HG03159 (cell line): ENCODE data around the gene KANSL3.
"Not testable (repeated sequence)": the region's sequence is repeated elsewhere in the genome, so short reads cannot be mapped to it uniquely, and the experiment has no call there.

Source experiments
- ATAC-seq: cut with Tn5 transposase; IDR thresholded peaks from one replicate; pipeline ENCODE4 v1.9.1; 2021; ENCODE audit warnings: mild to moderate bottlenecking, moderate library complexity; ENCODE audit not compliant: unreplicated experiment

Gene KANSL3

DNA sequence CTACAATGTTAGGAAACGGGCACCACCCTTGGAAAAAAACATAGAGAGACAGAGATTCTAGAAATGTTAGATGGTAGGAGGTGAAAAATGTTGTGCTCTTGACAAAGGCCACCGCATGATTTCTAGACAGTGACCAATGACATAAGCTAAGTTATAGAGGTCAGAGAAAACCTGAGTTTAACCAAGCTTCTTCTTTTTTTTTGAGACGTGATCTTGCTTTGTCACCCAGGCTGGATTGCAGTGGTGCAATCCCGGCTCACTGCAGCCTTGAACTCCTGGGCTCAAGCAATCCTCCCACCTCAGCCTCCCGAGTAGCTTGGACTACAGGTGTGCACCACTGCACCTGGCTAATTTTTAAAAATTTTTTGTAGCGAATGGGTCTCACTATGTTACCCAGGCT, 17.4 kb upstream of the KANSL3 start:
- no peak for ATAC-seq

DNA sequence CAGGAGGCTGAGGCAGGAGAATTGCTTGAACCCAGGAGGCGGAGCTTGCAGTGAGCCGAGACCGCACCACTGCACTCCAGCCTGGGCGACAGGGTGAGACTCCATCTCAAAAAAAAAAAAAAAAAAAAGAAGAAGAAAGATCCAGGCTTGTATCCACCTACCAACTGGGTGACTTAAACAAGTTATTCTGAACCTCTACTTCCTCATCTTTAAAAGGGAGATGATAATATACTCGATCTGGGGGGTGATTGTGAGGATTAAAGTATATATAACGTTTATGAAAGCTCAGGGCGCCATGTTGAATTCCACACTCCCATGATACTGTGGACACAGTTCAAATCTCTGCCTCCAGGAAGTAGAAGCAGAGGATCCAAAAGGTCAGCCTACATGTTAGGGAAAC, 16.7 kb upstream of the KANSL3 start:
- not testable (repeated sequence) for ATAC-seq

DNA sequence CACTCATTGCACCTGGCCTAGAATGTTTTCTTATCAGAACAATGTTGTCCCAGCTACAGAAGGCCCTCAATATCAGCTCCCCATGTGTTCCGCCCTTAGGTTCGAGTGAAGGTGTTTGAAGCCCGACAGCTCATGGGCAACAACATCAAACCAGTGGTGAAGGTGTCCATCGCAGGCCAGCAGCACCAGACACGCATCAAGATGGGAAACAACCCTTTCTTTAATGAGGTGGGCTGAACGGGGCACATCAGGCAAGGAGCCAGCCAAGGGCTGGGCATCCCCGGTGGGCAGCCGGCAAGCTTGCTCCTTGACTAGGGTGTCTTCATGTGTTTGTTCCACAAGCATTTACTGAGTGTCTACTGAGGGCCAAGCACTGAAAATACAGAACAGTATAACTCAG, 13.7 kb upstream of the KANSL3 start:
- no peak for ATAC-seq

DNA sequence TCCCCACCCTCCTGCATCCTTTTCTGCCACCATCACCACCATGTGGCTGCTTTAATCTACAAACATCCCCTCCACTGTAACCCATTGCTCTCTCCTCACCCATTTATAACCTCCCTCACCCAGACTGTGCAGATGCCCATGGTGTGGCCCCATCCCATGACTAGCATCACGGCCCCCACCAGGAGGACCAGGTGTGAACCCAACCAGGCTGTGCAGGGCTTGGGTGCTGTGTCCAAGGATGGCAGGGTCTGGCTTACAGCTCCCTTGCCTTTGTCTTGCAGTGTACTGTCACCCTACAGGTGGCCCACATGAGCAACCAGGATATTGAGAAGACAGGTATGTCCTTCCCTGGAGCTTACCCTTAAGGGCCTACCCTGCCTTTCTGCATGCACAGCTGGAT, 11.2 kb upstream of the KANSL3 start:
- ATAC-seq = no peak

DNA sequence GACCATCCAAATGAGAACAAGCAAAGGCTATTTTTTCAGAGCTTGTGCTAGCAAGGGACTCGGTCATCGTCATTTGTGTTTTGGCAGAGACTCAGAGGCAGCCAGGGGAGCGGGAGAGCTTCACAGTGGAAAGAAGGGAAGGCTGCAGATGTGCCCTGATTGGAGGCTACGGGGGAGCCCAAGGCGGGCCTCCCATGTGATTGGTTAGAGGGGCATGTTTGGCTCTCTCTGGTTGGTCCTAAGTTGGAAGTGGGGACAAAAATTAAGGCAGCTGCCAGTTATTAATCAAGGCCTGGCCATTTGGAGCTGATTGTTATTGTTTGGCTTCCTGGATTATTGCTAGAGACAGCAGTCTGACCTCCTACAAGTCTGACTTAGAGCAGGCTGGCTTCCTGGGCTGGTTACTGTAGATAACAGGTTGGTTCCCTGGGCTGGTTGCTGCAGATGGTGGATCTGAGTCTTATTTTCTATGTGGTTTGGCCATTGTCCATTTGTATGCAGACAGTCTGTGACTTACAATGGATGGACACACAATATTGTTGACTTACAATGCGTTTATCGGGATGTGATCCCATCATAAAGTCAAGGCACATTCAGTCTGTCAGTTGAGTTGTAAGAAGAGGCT, 10.3 kb upstream of the KANSL3 start:
- no peak for ATAC-seq

DNA sequence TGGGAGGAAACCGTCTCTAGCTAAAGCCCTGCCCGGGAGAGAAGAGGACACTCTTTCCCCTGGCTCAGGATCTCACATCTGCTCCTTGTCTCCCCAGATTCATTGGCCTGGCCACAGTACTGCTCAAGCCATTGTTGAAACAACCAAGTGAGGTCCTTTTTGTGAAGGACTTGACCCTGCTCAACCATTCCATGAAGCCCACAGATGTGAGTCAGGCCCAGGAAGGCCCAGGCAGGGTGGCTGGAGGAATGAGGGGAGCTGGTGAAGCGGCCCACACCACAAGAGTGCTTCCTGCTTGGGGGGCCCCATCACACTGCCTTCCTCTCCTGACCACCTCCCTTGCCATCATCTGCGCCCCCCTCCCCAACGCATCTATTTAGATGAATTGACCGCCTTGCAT, 9.6 kb upstream of the KANSL3 start:
- ATAC-seq = no peak

DNA sequence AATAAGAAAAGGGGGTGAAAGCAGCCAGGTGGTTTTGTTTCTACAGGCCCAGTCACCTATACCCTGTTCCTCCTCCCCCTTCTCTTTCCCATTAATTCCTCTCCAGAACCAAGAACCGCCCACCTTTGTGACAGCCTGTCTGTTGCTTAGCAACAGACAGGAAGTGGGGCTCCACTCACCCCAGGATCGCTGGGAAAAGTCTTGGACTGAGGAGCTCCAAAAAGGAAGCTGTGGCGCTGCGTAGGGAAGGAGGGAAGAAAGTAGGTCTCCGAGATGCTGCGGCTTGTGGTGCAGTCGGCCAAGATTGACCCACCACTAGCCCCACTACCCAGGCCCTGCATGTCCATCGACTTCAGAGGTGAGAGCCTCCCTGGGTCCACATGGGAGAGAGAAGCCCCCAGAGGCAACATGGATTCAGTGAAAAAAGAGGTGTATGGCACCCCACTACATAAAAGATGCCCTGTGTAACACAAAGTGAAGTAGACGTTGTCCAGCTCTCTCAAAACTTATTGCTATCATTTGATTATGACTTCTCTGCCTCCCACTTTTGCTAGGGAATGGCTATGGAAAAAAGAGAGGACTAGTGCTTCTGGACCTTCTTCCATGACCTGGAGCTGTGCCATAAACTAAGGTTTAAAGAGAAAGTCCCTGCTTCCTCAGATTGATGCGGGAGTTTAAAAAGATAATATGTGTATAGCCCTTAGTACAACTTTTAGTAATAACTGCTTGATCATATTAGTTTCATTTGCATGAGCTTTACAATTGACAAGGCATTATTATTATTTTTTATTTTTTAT, 4.7 kb upstream of the KANSL3 start, which contains the start of gene FER1L5:
Gene FER1L5, plus strand, starts transcription at position 201 of the 797 bp plus-strand sequence. Its CDS starts 73 bp downstream, at position 274.
- ATAC-seq = no peak

DNA sequence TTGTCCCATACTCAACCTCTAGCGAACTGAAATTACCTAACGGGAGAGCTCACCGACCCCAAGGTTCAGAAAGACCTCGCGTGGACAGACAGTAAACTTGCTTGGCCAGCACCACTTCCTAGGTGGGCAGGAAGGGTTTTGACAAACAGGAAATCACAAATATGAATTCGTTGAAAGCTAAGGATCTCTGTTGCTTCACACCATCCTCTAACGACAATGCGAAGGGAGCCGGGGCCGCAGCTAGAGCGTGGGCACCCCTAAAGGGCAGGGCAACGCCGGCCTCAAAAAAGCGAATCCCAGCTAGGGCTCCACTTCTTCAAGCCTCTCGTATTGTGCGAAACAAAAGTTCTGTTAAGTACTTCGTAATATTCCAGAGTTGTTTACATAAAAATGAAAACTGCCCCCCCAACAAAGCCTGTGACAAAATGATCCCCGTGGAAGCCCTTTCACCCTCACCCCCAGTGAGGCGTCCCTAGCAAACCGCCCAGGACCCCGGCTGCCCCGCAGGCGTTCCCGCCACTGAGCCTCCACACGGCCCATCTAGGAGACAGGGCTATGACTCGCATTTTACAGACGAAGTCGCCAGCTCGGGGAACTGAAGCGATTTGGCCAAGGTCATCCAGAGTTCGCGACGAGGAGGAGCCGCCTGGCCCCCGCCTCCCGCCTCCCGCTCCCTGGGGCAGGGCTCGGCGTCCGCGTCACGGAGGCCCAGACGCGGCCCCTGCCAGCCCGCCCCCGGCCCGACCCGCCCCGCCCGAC, 548 bp downstream of the KANSL3 start:
- peak; percentile 73 for ATAC-seq

DNA sequence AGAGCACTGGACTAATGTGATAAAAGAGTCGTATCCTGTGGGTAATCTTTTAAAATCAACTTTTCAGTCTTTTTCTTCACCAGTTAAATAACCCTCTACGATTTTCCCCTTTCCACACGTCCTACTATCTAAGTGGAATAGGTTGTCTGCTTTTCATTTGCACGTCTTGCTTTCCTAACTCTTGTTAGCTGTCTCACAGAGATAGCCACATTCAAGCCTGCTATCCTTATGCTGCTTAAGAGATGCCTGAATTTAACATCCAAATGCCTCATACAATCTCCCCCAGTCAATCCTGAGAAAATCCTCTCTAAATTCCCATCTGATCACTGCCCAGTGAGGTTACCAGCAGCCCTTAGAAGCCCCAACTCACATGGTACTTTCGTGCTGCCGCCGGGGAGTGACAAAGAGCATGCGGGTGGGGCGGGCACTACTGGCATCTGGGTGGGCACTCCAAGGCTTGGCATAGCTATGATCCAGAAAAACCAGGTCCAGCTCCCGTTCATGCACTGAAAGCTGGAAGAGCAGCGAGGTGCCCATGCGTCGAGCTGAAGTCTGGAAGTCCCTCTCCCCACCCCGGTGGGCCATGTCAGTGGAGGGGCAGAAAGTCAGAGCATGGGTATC, 1.5 kb downstream of the KANSL3 start:
- ATAC-seq = no peak

DNA sequence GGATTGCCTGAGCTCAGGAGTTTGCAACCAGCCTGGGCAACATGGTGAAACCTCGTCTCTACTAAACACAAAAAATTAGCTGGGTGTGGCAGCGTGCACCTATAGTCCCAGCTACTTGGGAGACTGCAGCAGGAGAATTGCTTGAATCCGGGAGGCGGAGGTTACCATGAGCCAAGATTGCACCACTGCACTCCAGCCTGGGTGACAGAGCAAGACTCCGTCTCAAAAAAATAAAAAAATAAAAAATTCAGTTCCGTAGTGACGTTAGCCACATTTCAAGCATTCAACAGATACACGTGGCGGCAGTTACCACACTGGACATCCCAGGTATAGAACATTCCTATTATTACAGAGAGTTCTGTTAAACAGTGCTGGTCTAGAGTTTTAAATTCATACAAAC, 4.5 kb downstream of the KANSL3 start:
- ATAC-seq = no peak

DNA sequence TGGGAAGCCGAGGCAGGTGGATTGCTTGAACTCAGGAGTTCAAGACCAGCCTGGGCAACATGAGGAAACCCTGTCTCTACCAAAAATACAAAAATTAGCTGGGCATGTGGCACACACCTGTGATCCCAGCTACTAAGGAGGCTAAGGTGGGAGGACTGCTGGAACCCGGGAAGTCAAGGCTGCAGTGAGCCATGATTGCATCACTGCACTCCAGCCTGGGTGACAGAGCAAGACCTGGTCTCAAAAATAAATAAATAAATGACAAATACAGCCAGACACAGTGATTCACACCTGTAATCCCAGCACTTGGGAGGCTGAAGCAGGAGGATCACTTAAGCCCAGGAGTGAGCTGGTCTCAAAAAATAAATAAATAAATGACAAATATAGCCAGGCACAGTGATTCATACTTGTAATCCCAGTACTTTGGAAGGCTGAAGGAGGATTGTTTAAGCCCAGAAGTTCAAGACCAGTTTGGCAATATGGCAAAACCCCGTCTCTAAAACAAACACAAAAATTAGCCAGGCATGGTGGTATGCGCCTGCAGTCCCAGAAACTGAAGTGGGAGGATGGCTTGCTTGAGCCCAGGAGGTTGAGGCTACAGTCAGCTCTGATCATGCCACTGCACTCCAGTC, 6.2 kb downstream of the KANSL3 start:
- ATAC-seq = no peak

DNA sequence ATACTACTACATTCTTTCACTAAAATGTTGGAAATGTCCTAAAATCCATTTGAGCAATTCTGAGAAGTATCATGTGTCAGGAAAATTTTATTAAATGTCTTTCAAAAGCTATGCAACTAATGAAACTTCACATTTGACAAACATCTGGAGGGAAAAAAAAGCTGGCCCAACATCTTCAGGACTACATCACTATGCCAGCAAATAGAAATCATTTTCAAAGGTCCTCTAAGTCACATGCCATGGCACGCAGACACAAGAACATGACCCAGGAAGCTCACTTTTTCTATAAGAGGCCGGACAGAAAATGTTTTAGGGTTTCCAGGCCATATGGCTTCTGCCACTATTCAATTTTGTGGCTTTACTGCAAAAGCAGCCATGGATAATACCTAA, 11.6 kb downstream of the KANSL3 start:
- ATAC-seq = no peak

DNA sequence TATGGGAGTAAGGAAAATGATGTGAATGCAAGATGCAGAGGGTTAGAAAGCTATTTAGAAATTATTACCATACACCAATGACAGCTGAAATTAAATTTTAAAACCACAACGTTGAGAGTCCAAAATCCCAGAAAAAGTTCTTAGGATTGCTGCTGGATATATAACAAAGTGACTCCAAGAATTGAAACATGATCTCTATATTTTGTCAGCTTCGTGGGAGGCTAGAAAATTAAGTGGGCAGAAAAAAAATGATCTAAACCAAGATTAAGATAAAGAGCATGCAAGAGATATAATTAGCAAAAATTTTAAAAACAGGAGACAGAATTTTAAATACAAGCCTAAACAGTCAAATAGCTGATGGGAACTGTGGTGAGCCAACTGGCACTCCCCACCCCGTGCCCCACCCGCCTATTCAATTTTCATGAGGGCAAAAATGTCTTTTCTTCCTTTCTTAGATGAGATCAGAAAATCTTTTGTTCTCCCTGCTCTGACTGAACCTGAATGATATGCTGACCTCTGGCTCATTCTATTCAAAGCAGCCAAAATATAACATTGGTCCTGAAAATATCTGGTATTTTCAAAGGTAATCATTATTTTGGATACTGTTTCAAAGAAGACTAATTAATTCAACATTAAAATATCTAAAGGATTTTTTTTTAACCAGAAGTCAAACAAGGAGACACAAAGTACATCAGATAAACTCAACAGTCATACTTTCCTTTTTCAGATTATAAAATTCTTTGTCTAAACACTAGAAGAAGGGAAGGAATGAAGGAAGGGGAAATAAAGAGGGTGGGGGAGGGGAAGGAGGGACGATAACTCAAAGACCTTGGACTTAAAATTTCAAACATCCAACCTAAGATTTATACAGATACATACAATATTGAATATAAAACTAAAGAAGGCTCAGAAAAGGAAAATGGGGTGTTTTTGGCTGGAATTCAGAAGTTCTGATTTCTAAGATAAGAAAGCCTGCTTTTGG, 12.2 kb downstream of the KANSL3 start:
- no peak for ATAC-seq

DNA sequence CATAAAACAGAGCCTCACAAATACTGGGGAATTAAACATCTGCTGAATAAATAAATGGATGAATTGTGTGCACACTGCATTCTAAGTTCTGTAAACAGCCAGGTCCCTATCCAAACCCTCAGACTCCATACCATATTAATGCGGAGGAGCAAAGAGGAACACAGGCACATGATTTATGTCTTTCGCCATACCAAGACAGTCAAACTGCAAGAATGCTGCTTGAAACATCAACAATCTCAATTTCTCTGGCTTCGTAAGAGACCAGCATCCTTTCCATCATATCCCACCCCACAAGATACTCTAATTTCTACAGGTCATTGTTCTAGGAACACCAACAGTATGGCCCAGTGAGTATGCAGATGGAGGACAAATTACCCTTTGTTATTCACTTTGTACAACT, 15.0 kb downstream of the KANSL3 start:
- no peak for ATAC-seq

DNA sequence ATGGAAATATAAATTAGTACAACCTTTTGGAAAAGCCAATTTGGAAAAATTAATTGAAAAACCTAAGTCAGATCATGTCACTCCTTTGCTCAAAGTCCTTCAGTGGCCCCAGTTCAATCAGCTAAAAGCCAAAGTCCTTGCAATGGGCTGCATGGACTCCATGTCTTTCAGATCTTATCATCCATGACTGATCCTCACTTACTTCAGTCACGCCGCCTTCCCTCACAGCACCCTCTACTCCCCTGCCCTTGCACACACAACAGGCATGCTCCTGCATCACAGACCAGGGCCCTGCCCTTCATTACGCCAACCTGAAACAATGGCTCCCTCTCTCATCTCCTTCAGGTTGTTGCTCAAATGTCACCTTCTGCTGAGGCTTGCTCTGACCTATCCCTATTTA, 15.6 kb downstream of the KANSL3 start:
- ATAC-seq = no peak

DNA sequence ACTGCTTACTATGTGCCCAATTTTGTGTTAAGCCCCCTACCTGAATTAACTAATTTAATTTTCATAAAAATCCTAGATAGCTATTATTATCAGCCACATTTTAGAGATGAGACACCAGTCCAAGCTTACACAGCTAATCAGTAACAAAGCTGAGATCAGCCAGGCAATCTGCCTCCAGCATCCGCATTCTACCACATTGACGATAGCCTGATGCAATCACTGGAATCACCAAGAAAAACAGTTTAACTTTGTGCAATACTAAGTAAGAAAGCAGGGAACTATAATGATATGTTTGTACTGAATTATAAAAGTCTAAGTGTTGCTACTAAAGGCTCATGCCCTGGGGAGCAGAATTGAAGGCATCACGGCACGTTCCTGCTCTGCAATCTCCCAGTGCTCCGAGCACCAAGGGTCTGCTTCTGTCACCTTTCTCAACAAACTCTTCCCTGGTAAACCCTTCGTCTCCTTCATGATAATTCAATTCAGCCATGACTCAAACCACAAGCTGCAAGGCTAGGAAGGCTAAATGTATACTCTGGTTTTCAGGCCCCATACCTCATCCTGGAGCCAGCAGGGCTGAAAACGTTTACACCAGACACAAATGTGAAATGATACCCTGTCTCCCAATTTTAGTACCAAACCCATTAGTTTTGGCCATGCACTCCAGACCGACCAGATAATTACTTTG, 19.4 kb downstream of the KANSL3 start:
- no peak for ATAC-seq

DNA sequence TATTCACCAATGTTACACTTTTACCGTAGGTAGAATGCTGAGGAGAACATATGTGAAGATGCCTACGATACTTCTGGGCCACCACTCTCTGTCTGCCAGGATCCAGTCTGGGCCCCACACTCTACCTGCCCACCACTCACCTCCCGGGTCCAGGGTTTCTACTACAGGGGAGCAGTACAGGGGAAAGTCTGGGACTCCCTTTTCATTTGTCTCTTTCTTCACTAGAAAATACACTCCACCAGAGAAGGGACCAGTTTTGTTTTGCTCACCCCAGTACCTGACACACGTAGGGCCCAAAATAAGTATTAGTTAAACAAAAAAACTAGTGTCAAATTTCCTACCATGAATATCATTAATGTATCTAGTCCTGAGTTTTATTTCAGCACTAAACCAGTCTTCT, 21.1 kb downstream of the KANSL3 start:
- no peak for ATAC-seq

DNA sequence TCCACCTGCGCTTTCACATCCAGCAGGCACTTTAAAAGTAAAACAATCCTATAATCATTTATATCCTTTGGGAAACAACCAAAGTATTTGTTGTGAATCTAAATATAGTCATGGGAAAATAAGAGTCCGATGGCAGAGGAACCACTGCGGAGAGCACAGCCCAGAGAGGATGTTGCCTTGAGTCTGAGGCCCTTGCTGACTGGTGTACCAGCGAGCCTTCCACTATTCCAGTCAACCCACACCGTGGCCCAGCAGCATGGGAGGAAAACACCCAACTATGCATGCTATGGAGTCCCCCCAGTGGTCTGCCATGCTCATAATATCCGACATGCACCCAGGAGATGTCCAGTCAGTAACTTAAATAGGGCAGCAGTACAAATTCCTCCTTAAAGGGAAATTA, 21.6 kb downstream of the KANSL3 start:
- ATAC-seq = no peak

DNA sequence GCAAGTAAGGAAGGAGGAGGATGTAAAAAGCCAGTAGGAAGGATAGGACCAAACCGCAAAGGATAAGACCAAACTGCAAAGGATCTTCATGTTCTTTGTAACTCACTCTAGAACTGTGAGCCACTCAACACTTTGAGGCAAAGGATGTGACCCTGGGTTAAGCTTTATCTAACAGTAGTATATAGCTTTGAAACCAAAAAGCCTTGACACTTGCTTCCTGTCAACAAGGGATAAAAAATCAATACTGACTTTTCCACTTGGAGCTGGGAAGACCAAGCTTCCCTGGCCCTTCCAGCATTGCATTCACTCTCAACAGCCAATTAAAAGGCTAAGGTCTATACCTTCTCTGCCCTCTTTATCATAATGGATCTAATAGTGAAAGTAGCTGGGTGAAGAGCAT, 22.0 kb downstream of the KANSL3 start:
- no peak for ATAC-seq
